ENCODE measurements around the gene FYN.
"Not testable (repeated sequence)": the region's sequence is repeated elsewhere in the genome, so short reads cannot be mapped to it uniquely, and the experiment has no call there.

Gene FYN

GRCh38 chr6:111873178-111874024 is at the start of gene FYN:
TSS of gene FYN (minus strand) at chr6:111873452. CDS start at chr6:111720051, 153,401 bp downstream.
- peak; percentile 98 for DNase-seq

GRCh38 chr6:111922454-111923297 is 49.4 kb upstream of the FYN start:
- no peak for DNase-seq

GRCh38 chr6:111921103-111921502 is 47.9 kb upstream of the FYN start:
- DNase-seq = no peak

GRCh38 chr6:111920578-111920977 is 47.3 kb upstream of the FYN start:
- DNase-seq = no peak

GRCh38 chr6:111918825-111919224 is 45.6 kb upstream of the FYN start:
- no peak for DNase-seq

- DNase-seq = no peak
Measured at GRCh38 chr6:111916747-111917146, 43.5 kb upstream of the FYN start.

- no peak for DNase-seq
Measured at GRCh38 chr6:111914617-111915016, 41.4 kb upstream of the FYN start.

- no peak for DNase-seq
Measured at GRCh38 chr6:111912904-111913303, 39.7 kb upstream of the FYN start.

- no peak for DNase-seq
Measured at GRCh38 chr6:111911428-111911827, 38.2 kb upstream of the FYN start.

GRCh38 chr6:111909238-111909637 is 36.0 kb upstream of the FYN start:
- no peak for DNase-seq

- not testable (repeated sequence) for DNase-seq
Measured at GRCh38 chr6:111908365-111908764, 35.1 kb upstream of the FYN start.

GRCh38 chr6:111900735-111901134 is 27.5 kb upstream of the FYN start:
- no peak for DNase-seq

- DNase-seq = no peak
Measured at GRCh38 chr6:111899531-111899930, 26.3 kb upstream of the FYN start.

GRCh38 chr6:111898452-111898851 is 25.2 kb upstream of the FYN start:
- DNase-seq = no peak

GRCh38 chr6:111894951-111895350 is 21.7 kb upstream of the FYN start:
- DNase-seq = no peak

GRCh38 chr6:111894272-111894671 is 21.0 kb upstream of the FYN start:
- no peak for DNase-seq

GRCh38 chr6:111892431-111892830 is 19.2 kb upstream of the FYN start:
- no peak for DNase-seq

GRCh38 chr6:111890988-111891387 is 17.7 kb upstream of the FYN start:
- no peak for DNase-seq

- no peak for DNase-seq
Measured at GRCh38 chr6:111888928-111889695, 15.9 kb upstream of the FYN start.

GRCh38 chr6:111886793-111887192 is 13.5 kb upstream of the FYN start:
- not testable (repeated sequence) for DNase-seq

GRCh38 chr6:111885373-111886027 is 12.2 kb upstream of the FYN start:
- no peak for DNase-seq

- DNase-seq = no peak
Measured at GRCh38 chr6:111884068-111884467, 10.8 kb upstream of the FYN start.

Measured in CD4-positive, alpha-beta T cell treated with Interleukin-10 for 1 hour (primary cell).